Left renal cortex interstitium (tissue), 4 donors: ENCODE results near the gene FADS1. TPM values are rescaled to one million over a fixed set of nuclear protein-coding genes. Genes with fewer than 3 reads are reported as not detected.

Experiments
- polyA plus RNA-seq, 4 donors: library from polyadenylated mRNA; unstranded; fragments of 120-200 nt; gene quantifications; one replicate each; pipeline ENCODE4 v1.2.1, GENCODE V29; 2013; ENCODE audit not compliant: insufficient read length in 4 of 4

FADS1 gene
- polyA plus RNA-seq, 4 donors, result 37.0 to 44.4 (median 43.7) TPM

Other genes starting within 250 kb of the FADS1 start
- 1 to 10 TPM; 4.9 to 7.1 (median 6.0) TPM for gene SYT7, start 235.9 kb downstream of the FADS1 start, polyA plus RNA-seq
- gene DAGLA, start 136.6 kb downstream of the FADS1 start, polyA plus RNA-seq, result 1 to 10 TPM; 3.3 to 5.5 (median 4.4) TPM
- 10 to 100 TPM; 17.3 to 32.8 (median 22.9) TPM for gene MYRF, start 64.4 kb downstream of the FADS1 start, polyA plus RNA-seq
- 100 to 1,000 TPM; 151 to 213 (median 165) TPM for gene TMEM258, start 24.4 kb downstream of the FADS1 start, polyA plus RNA-seq
- 10 to 100 TPM; 36.6 to 47.7 (median 38.5) TPM for gene FEN1, start 24.1 kb downstream of the FADS1 start, polyA plus RNA-seq
- 100 to 1,000 TPM in 2 of 4 donors, 10 to 100 TPM in 2; 82.9 to 117 (median 98.9) TPM for gene FADS2, start 11.3 kb upstream of the FADS1 start, polyA plus RNA-seq
- 10 to 100 TPM; 16.2 to 21.5 (median 16.8) TPM for gene FADS3, start 74.5 kb upstream of the FADS1 start, polyA plus RNA-seq
- gene RAB3IL1, start 100.6 kb upstream of the FADS1 start, polyA plus RNA-seq, result 10 to 100 TPM; 18.8 to 28.5 (median 23.5) TPM
- gene BEST1, start 133.3 kb upstream of the FADS1 start, polyA plus RNA-seq, result 1 to 10 TPM; 3.7 to 6.8 (median 4.9) TPM
- gene FTH1, start 150.6 kb upstream of the FADS1 start, polyA plus RNA-seq, result 1,000 to 10,000 TPM; 2,075 to 2,330 (median 2,257) TPM